GM21515 (cell line): ENCODE results near the gene ACSF3.

ENCODE experiments used
- ATAC-seq: cut with Tn5 transposase; IDR thresholded peaks from one replicate; pipeline ENCODE4 v1.9.1; 2021; ENCODE audit not compliant: unreplicated experiment

Gene ACSF3

GRCh38 chr16:89140981-89141883 lies 47.6 kb downstream of the ACSF3 start:
- ATAC-seq = no peak

- no peak for ATAC-seq
These were observed 48.2 kb downstream of the ACSF3 start for GRCh38 chr16:89141884-89142267.

GRCh38 chr16:89142474-89143195 lies 49.0 kb downstream of the ACSF3 start:
- no peak for ATAC-seq

GRCh38 chr16:89143201-89143741 lies 49.6 kb downstream of the ACSF3 start:
- ATAC-seq = no peak

- no peak for ATAC-seq
These were observed 50.4 kb downstream of the ACSF3 start for GRCh38 chr16:89143911-89144675.

GRCh38 chr16:89144681-89145080 lies 51.0 kb downstream of the ACSF3 start:
- no peak for ATAC-seq

GRCh38 chr16:89145406-89146161 lies 51.9 kb downstream of the ACSF3 start:
- no peak for ATAC-seq

- no peak for ATAC-seq
These were observed 52.8 kb downstream of the ACSF3 start for GRCh38 chr16:89146211-89147005.

- no peak for ATAC-seq
These were observed 53.6 kb downstream of the ACSF3 start for GRCh38 chr16:89147085-89147817.

- no peak for ATAC-seq
These were observed 55.7 kb downstream of the ACSF3 start for GRCh38 chr16:89149386-89149785.

GRCh38 chr16:89150090-89150835 lies 56.6 kb downstream of the ACSF3 start:
- no peak for ATAC-seq

GRCh38 chr16:89150981-89151380 lies 57.3 kb downstream of the ACSF3 start:
- ATAC-seq = no peak

GRCh38 chr16:89152831-89153700 lies 59.4 kb downstream of the ACSF3 start:
- ATAC-seq = no peak

GRCh38 chr16:89153848-89154271 lies 60.2 kb downstream of the ACSF3 start:
- ATAC-seq = no peak

- no peak for ATAC-seq
These were observed 60.9 kb downstream of the ACSF3 start for GRCh38 chr16:89154390-89155183.

GRCh38 chr16:89155184-89155679 lies 61.6 kb downstream of the ACSF3 start:
- ATAC-seq = no peak
